Hepatocyte (in vitro differentiated cells): Measurements from ENCODE around the gene DSCAM. TPM values are rescaled to one million over a fixed set of nuclear protein-coding genes. Genes with fewer than 3 reads are reported as not detected.

Source experiments
- DNase-seq: peaks from one replicate; pipeline ENCODE4 v3.0.0-alpha.2; 2016; ENCODE audit warnings: low spot score
- H2AFZ ChIP-seq: fragments of 200-600 bp; sonication (generic); 2 replicates; pipeline ENCODE4 v1.6.0; 2016; ENCODE audit warnings: antibody characterized with exemption, mild to moderate bottlenecking
- H3K27ac ChIP-seq: fragments of 200-600 bp; sonication (generic); 2 replicates; pipeline ENCODE4 v1.5.1; 2016; ENCODE audit warnings: mild to moderate bottlenecking
- H3K27me3 ChIP-seq: fragments of 200-600 bp; sonication (generic); 2 replicates; pipeline ENCODE4 v1.6.1; 2016
- H3K36me3 ChIP-seq: fragments of 200-600 bp; sonication (generic); replicated peaks from 2 replicates; pipeline ENCODE4 v1.5.1; 2016; ENCODE audit warnings: low read depth; ENCODE audit not compliant: insufficient read depth
- H3K4me1 ChIP-seq: fragments of 200-600 bp; sonication (generic); 2 replicates; pipeline ENCODE4 v1.5.1; 2016; ENCODE audit warnings: mild to moderate bottlenecking, moderate library complexity; ENCODE audit not compliant: insufficient read depth
- H3K4me2 ChIP-seq: fragments of 200-600 bp; sonication (generic); 2 replicates; pipeline ENCODE4 v1.6.0; 2016
- H3K4me3 ChIP-seq: fragments of 200-600 bp; sonication (generic); 2 replicates; pipeline ENCODE4 v1.5.1; 2016; ENCODE audit warnings: mild to moderate bottlenecking
- H3K79me2 ChIP-seq: fragments of 200-600 bp; sonication (generic); 2 replicates; pipeline ENCODE4 v1.6.0; 2017; ENCODE audit warnings: mild to moderate bottlenecking
- H3K9me2 ChIP-seq: fragments of 200-600 bp; sonication (generic); replicated peaks from 2 replicates; pipeline ENCODE4 v1.6.0; 2017; ENCODE audit warnings: mild to moderate bottlenecking; ENCODE audit not compliant: insufficient read depth
- H3K9me3 ChIP-seq: fragments of 200-600 bp; sonication (generic); 2 replicates; pipeline ENCODE4 v1.5.1; 2016; ENCODE audit warnings: low read depth, mild to moderate bottlenecking
- H4K20me1 ChIP-seq: fragments of 200-600 bp; sonication (generic); 2 replicates; pipeline ENCODE4 v1.6.0; 2016; ENCODE audit warnings: mild to moderate bottlenecking; ENCODE audit not compliant: insufficient read depth, poor library complexity, severe bottlenecking
- EZH2 ChIP-seq: fragments of 200-600 bp; sonication (generic); IDR thresholded peaks from 2 replicates; pipeline ENCODE4 v1.6.1; 2016; ENCODE audit warnings: antibody characterized with exemption, mild to moderate bottlenecking, borderline replicate concordance
- EZH2phosphoT487 ChIP-seq: fragments of 200-600 bp; sonication (generic); IDR thresholded peaks from one replicate; pipeline ENCODE4 v1.6.1; 2018; ENCODE audit warnings: antibody characterized with exemption, mild to moderate bottlenecking, low read depth, moderate library complexity; ENCODE audit not compliant: unreplicated experiment, severe bottlenecking
- WGBS: methylation state at CpG from one replicate; pipeline ENCODE4 v1.1.6; 2016; ENCODE audit warnings: low lambda C conversion rate; ENCODE audit errors: missing lambda C conversion rate; 5-methylcytosine and 5-hydroxymethylcytosine counted together
- polyA plus RNA-seq: library from polyadenylated mRNA; unstranded; fragments of >200 nt; fragmentation: Nextera tagmentation; extraction: Ambion mirVana; gene quantifications from 2 replicates; pipeline ENCODE4 v1.2.1, GENCODE V29; 2016
- total RNA-seq: library from RNA; depleted of rRNA; stranded (reverse); fragments of >200 nt; gene quantifications from 2 replicates; pipeline ENCODE4 v1.2.3, GENCODE V29; 2014
- TF ChIP-seq, protein P1 (sequence below): fragments of 200-600 bp; sonication (generic); IDR thresholded peaks from 2 replicates; pipeline ENCODE4 v1.5.1; 2016; ENCODE audit warnings: antibody characterized with exemption, mild to moderate bottlenecking; ENCODE audit not compliant: poor library complexity

DSCAM gene
- total and polyA plus RNA-seq, 2 experiments from 2014 or later, result 0.33 TPM; not detected in 1

DNA sequence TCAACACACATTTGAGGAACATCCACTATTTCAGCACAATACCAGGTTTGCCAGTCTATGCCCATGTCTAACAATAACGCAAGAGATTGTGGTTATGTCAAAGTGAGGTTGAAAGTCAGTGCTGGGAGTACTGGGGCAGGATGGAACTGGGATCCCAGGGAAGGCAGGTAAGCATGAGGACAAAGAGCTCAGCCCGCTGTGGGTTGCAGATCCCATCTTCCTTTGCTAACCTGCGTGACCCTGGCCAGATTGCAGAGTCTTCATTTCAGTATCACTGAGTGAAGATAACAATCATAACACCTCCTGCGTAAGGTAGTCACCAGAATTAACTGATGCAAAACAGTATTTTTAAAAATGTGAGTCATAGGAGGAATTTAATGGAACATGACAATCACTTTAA lies 729.7 kb downstream of the DSCAM start:
- H3K27me3 ChIP-seq, result no peaks in the 10 kb centered on the region
- no peaks in the 10 kb centered on the region for H3K9me3 ChIP-seq
- H3K9me2 ChIP-seq, result no peaks in the 10 kb centered on the region
- WGBS, result 89% methylated on average over 4 of the region's 4 CpGs
- no peak overlapping the region for H2AFZ ChIP-seq
- DNase-seq, result no peak
- no peak overlapping the region for H3K4me2 ChIP-seq
- no peaks in the 10 kb centered on the region for H4K20me1 ChIP-seq
- H3K79me2 ChIP-seq, result no peaks in the 10 kb centered on the region
- H3K4me3 ChIP-seq, result no peak overlapping the region
- TF ChIP-seq, protein P1, sequence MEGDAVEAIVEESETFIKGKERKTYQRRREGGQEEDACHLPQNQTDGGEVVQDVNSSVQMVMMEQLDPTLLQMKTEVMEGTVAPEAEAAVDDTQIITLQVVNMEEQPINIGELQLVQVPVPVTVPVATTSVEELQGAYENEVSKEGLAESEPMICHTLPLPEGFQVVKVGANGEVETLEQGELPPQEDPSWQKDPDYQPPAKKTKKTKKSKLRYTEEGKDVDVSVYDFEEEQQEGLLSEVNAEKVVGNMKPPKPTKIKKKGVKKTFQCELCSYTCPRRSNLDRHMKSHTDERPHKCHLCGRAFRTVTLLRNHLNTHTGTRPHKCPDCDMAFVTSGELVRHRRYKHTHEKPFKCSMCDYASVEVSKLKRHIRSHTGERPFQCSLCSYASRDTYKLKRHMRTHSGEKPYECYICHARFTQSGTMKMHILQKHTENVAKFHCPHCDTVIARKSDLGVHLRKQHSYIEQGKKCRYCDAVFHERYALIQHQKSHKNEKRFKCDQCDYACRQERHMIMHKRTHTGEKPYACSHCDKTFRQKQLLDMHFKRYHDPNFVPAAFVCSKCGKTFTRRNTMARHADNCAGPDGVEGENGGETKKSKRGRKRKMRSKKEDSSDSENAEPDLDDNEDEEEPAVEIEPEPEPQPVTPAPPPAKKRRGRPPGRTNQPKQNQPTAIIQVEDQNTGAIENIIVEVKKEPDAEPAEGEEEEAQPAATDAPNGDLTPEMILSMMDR, result no peak
- TF ChIP-seq EZH2 (no peak), EZH2phosphoT487 (no peak)
- H3K27ac ChIP-seq, result no peak overlapping the region
- no peaks in the 10 kb centered on the region for H3K36me3 ChIP-seq
- no peaks in the 10 kb centered on the region for H3K4me1 ChIP-seq

- Histone ChIP-seq H2AFZ (no peak overlapping the region), H3K4me1 (no peaks in the 10 kb centered on the region), H3K27ac (no peak overlapping the region), H3K9me3 (no peaks in the 10 kb centered on the region), H3K4me3 (no peak overlapping the region), H3K36me3 (no peaks in the 10 kb centered on the region), H3K4me2 (no peak overlapping the region), H3K79me2 (no peaks in the 10 kb centered on the region), H3K27me3 (no peaks in the 10 kb centered on the region), H3K9me2 (no peaks in the 10 kb centered on the region), H4K20me1 (no peaks in the 10 kb centered on the region)
- no peak for DNase-seq
- TF ChIP-seq EZH2phosphoT487 (no peak), EZH2 (no peak)
- TF ChIP-seq, protein P1, result no peak
Observed at GRCh38 chr21:40115775-40116174, 731.2 kb downstream of the DSCAM start.

GRCh38 chr21:40102682-40103081 lies 744.3 kb downstream of the DSCAM start:
- TF ChIP-seq EZH2, result no peak
- TF ChIP-seq EZH2phosphoT487, result no peak
- TF ChIP-seq, protein P1, result no peak
- Histone ChIP-seq H3K36me3 (no peaks in the 10 kb centered on the region), H3K4me3 (no peak overlapping the region), H3K79me2 (no peaks in the 10 kb centered on the region), H3K4me2 (no peak overlapping the region), H3K9me2 (no peaks in the 10 kb centered on the region), H3K27me3 (no peaks in the 10 kb centered on the region), H3K4me1 (no peaks in the 10 kb centered on the region), H4K20me1 (no peaks in the 10 kb centered on the region), H3K9me3 (no peaks in the 10 kb centered on the region), H3K27ac (no peak overlapping the region), H2AFZ (no peak overlapping the region)
- no peak for DNase-seq
- 75% methylated on average over 3 of the region's 3 CpGs for WGBS

DNA sequence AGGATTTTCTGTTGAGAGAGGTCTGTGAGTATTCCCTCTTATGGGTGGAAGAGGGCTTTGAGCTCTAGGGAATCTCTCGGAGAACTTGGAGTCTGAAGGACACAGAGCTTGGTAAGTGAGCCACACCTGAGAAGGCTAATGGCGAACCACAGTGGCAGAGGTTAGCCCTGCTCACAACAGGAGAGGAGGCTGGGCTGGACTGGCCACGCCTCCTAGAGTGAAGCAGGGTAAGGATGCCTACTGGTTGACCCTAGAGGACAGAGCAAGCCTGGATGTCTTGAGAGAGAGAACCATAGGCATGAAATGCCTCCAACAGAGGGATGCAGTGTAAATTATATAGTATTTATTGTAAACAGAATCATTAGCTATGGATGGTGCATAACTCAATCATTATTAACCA lies 747.1 kb downstream of the DSCAM start:
- Histone ChIP-seq H3K27me3 (no peaks in the 10 kb centered on the region), H3K79me2 (no peaks in the 10 kb centered on the region), H3K4me3 (no peak overlapping the region), H4K20me1 (no peaks in the 10 kb centered on the region), H3K4me1 (no peaks in the 10 kb centered on the region), H3K4me2 (no peak overlapping the region), H3K9me3 (no peaks in the 10 kb centered on the region), H3K27ac (no peak overlapping the region), H2AFZ (no peak overlapping the region), H3K36me3 (no peaks in the 10 kb centered on the region), H3K9me2 (no peaks in the 10 kb centered on the region)
- WGBS, result 75% methylated on average over 3 of the region's 3 CpGs
- no peak for DNase-seq
- TF ChIP-seq EZH2, result no peak
- no peak for TF ChIP-seq EZH2phosphoT487
- TF ChIP-seq, protein P1, result no peak
